GM12878 (cell line): Measurements from ENCODE around the gene EYA2.

Experiments
- GABPA ChIP-seq: IDR thresholded peaks from 2 replicates; pipeline ENCODE4 v1.6.1; 2014; ENCODE audit warnings: antibody characterized with exemption, low read depth, mild to moderate bottlenecking, inconsistent platforms
- USF2 ChIP-seq: IDR thresholded peaks from 2 replicates; pipeline ENCODE4 v1.6.1; 2011; ENCODE audit warnings: low read depth, low read length, improper control_type of control experiment, borderline replicate concordance
- TF ChIP-seq, protein P1 (sequence below), 3 experiments: IDR thresholded peaks in 2 of 3; conservative IDR thresholded peaks in 1 of 3; 2 replicates each; pipeline ENCODE4 v1.5.1; 2011; ENCODE audit warnings: low read depth in 3 of 3, low read length in 3 of 3, mild to moderate bottlenecking in 3 of 3, control low read depth in 2 of 3, moderate library complexity in 2 of 3, inconsistent platforms in 1 of 3, mixed read lengths in 1 of 3; ENCODE audit not compliant: control insufficient read depth in 2 of 3, insufficient read depth in 1 of 3; ENCODE audit errors: extremely low read depth in 1 of 3
- TF ChIP-seq, protein P2 (sequence below): fragments of 450-650 bp; IDR thresholded peaks from 2 replicates; pipeline ENCODE4 v1.6.1; 2016; ENCODE audit warnings: mild to moderate bottlenecking, moderate library complexity, borderline replicate concordance

- TF ChIP-seq, protein P1, sequence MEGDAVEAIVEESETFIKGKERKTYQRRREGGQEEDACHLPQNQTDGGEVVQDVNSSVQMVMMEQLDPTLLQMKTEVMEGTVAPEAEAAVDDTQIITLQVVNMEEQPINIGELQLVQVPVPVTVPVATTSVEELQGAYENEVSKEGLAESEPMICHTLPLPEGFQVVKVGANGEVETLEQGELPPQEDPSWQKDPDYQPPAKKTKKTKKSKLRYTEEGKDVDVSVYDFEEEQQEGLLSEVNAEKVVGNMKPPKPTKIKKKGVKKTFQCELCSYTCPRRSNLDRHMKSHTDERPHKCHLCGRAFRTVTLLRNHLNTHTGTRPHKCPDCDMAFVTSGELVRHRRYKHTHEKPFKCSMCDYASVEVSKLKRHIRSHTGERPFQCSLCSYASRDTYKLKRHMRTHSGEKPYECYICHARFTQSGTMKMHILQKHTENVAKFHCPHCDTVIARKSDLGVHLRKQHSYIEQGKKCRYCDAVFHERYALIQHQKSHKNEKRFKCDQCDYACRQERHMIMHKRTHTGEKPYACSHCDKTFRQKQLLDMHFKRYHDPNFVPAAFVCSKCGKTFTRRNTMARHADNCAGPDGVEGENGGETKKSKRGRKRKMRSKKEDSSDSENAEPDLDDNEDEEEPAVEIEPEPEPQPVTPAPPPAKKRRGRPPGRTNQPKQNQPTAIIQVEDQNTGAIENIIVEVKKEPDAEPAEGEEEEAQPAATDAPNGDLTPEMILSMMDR (IDR thresholded peaks at IDR 0.05 in 2 of 3, conservative IDR thresholded peaks at IDR 0.05 in 1 of 3; ENCODE audit: control insufficient read depth in 2 of 3, extremely low read depth in 1 of 3, insufficient read depth in 1 of 3, low read depth in 3 of 3, low read length in 3 of 3): no peak
- no peak for TF ChIP-seq GABPA
- TF ChIP-seq, protein P2, sequence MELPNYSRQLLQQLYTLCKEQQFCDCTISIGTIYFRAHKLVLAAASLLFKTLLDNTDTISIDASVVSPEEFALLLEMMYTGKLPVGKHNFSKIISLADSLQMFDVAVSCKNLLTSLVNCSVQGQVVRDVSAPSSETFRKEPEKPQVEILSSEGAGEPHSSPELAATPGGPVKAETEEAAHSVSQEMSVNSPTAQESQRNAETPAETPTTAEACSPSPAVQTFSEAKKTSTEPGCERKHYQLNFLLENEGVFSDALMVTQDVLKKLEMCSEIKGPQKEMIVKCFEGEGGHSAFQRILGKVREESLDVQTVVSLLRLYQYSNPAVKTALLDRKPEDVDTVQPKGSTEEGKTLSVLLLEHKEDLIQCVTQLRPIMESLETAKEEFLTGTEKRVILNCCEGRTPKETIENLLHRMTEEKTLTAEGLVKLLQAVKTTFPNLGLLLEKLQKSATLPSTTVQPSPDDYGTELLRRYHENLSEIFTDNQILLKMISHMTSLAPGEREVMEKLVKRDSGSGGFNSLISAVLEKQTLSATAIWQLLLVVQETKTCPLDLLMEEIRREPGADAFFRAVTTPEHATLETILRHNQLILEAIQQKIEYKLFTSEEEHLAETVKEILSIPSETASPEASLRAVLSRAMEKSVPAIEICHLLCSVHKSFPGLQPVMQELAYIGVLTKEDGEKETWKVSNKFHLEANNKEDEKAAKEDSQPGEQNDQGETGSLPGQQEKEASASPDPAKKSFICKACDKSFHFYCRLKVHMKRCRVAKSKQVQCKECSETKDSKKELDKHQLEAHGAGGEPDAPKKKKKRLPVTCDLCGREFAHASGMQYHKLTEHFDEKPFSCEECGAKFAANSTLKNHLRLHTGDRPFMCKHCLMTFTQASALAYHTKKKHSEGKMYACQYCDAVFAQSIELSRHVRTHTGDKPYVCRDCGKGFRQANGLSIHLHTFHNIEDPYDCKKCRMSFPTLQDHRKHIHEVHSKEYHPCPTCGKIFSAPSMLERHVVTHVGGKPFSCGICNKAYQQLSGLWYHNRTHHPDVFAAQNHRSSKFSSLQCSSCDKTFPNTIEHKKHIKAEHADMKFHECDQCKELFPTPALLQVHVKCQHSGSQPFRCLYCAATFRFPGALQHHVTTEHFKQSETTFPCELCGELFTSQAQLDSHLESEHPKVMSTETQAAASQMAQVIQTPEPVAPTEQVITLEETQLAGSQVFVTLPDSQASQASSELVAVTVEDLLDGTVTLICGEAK: no peak
- TF ChIP-seq USF2: no peak
Measured at GRCh38 chr20:47191074-47191673, 296.5 kb downstream of the EYA2 start.
